Stimulated activated CD4-positive, alpha-beta T cell treated with anti-CD3 and anti-CD28 coated beads, Interleukin-4, amount 100 ng/mL, for 4 hours (primary cell): ENCODE data around the gene MRPL53.
A peak's percentile ranks its signal among the peaks of the same experiment; 100 is the strongest.
"Not testable (repeated sequence)": the region's sequence is repeated elsewhere in the genome, so short reads cannot be mapped to it uniquely, and the experiment has no call there.

Source experiments
- DNase-seq, 2 experiments: peaks; one replicate each; pipeline ENCODE4 v3.0.0-alpha.2; 2020

MRPL53 gene

GRCh38 chr2:74502147-74502719, 29.8 kb upstream of the MRPL53 start:
- DNase-seq: no peak

- DNase-seq: no peak
Observed at GRCh38 chr2:74501335-74502071, 29.0 kb upstream of the MRPL53 start.

GRCh38 chr2:74500578-74500946, 28.1 kb upstream of the MRPL53 start:
- DNase-seq: no peak

- no peak for DNase-seq
Observed at GRCh38 chr2:74499940-74500577, 27.6 kb upstream of the MRPL53 start.

GRCh38 chr2:74499267-74499939, 26.9 kb upstream of the MRPL53 start, which contains the start of gene LBX2:
LBX2 (minus strand) TSS chr2:74499603; CDS start chr2:74499537, 66 bp downstream.
- peak; percentile 30 to 42 for DNase-seq

- no peak for DNase-seq
Observed at GRCh38 chr2:74498500-74499266, 26.2 kb upstream of the MRPL53 start.

GRCh38 chr2:74497777-74498499, 25.5 kb upstream of the MRPL53 start:
- DNase-seq: peak in 1 of 2 experiments; percentile 38

- DNase-seq: no peak
Observed at GRCh38 chr2:74496997-74497776, 24.7 kb upstream of the MRPL53 start.

GRCh38 chr2:74495440-74495839, 23.0 kb upstream of the MRPL53 start:
- DNase-seq: no peak

GRCh38 chr2:74493546-74493945, 21.1 kb upstream of the MRPL53 start:
- DNase-seq: no peak

GRCh38 chr2:74491648-74492544, 19.4 kb upstream of the MRPL53 start:
- no peak for DNase-seq

- no peak for DNase-seq
Observed at GRCh38 chr2:74489906-74490305, 17.4 kb upstream of the MRPL53 start.

- DNase-seq: no peak
Observed at GRCh38 chr2:74488643-74489481, 16.4 kb upstream of the MRPL53 start.

- DNase-seq: no peak
Observed at GRCh38 chr2:74486141-74486540, 13.7 kb upstream of the MRPL53 start.

- DNase-seq: not testable (repeated sequence)
Observed at GRCh38 chr2:74483675-74484164, 11.2 kb upstream of the MRPL53 start.

GRCh38 chr2:74482801-74483674, 10.6 kb upstream of the MRPL53 start, which contains the start of the genes CCDC142 and TTC31:
CCDC142 (minus strand) TSS chr2:74482998; CDS start chr2:74482837, 161 bp downstream.
TTC31 (plus strand) TSS chr2:74483081; CDS start chr2:74483096, 15 bp downstream.
- DNase-seq: peak; percentile 87 to 94

GRCh38 chr2:74481961-74482800, 9.7 kb upstream of the MRPL53 start:
- DNase-seq: peak in 1 of 2 experiments; percentile 49
